Tongue (tissue), 2 donors: ENCODE measurements around the gene C11orf52. TPM values are rescaled to one million over a fixed set of nuclear protein-coding genes. Genes with fewer than 3 reads are reported as not detected.

Experiments
- DNase-seq: peaks from one replicate; pipeline ENCODE4 v3.0.0-alpha.2; 2015
- total RNA-seq: library from RNA; depleted of rRNA; stranded (reverse); fragments of >200 nt; gene quantifications from one replicate; pipeline ENCODE4 v1.2.3, GENCODE V29; 2014

C11orf52 gene
- total RNA-seq, 1 donor from 2014 or later: 1.8 TPM

GRCh38 chr11:111939836-111940604, 21.3 kb downstream of the C11orf52 start:
- DNase-seq: peak; percentile 49

GRCh38 chr11:111941963-111942362, 23.2 kb downstream of the C11orf52 start:
- DNase-seq: peak; percentile 95

- no peak for DNase-seq
Observed at GRCh38 chr11:111942829-111943228, 24.1 kb downstream of the C11orf52 start.

- DNase-seq: no peak
Observed at GRCh38 chr11:111944139-111944538, 25.4 kb downstream of the C11orf52 start.

- no peak for DNase-seq
Observed at GRCh38 chr11:111944651-111945051, 25.9 kb downstream of the C11orf52 start.

GRCh38 chr11:111945198-111945597, 26.5 kb downstream of the C11orf52 start:
- no peak for DNase-seq

GRCh38 chr11:111946499-111946898, 27.8 kb downstream of the C11orf52 start:
- DNase-seq: no peak

- no peak for DNase-seq
Observed at GRCh38 chr11:111947143-111947542, 28.4 kb downstream of the C11orf52 start.

GRCh38 chr11:111949519-111950426, 31.1 kb downstream of the C11orf52 start:
- DNase-seq: no peak

GRCh38 chr11:111951565-111951964, 32.9 kb downstream of the C11orf52 start:
- no peak for DNase-seq

GRCh38 chr11:111954154-111954553, 35.4 kb downstream of the C11orf52 start:
- no peak for DNase-seq

GRCh38 chr11:111957663-111958444, 39.1 kb downstream of the C11orf52 start:
- DNase-seq: peak; percentile 96

- no peak for DNase-seq
Observed at GRCh38 chr11:111960916-111961315, 42.2 kb downstream of the C11orf52 start.

GRCh38 chr11:111961389-111962300, 42.9 kb downstream of the C11orf52 start:
- DNase-seq: no peak

- DNase-seq: peak; percentile 53
Observed at GRCh38 chr11:111963931-111964340, 45.2 kb downstream of the C11orf52 start.

GRCh38 chr11:111966678-111967077, 48.0 kb downstream of the C11orf52 start:
- no peak for DNase-seq

- no peak for DNase-seq
Observed at GRCh38 chr11:111967649-111968048, 48.9 kb downstream of the C11orf52 start.

- DNase-seq: no peak
Observed at GRCh38 chr11:111969344-111969743, 50.6 kb downstream of the C11orf52 start.

- no peak for DNase-seq
Observed at GRCh38 chr11:111974446-111974845, 55.7 kb downstream of the C11orf52 start.

- DNase-seq: no peak
Observed at GRCh38 chr11:111975076-111975806, 56.5 kb downstream of the C11orf52 start.
